GM19238 (cell line): ENCODE data around the gene FBN3.

ENCODE experiments used
- DNase-seq: peaks from one replicate; pipeline ENCODE4 v3.0.0; 2011; ENCODE audit warnings: low spot score; ENCODE audit not compliant: insufficient read length

The FBN3 gene

DNA sequence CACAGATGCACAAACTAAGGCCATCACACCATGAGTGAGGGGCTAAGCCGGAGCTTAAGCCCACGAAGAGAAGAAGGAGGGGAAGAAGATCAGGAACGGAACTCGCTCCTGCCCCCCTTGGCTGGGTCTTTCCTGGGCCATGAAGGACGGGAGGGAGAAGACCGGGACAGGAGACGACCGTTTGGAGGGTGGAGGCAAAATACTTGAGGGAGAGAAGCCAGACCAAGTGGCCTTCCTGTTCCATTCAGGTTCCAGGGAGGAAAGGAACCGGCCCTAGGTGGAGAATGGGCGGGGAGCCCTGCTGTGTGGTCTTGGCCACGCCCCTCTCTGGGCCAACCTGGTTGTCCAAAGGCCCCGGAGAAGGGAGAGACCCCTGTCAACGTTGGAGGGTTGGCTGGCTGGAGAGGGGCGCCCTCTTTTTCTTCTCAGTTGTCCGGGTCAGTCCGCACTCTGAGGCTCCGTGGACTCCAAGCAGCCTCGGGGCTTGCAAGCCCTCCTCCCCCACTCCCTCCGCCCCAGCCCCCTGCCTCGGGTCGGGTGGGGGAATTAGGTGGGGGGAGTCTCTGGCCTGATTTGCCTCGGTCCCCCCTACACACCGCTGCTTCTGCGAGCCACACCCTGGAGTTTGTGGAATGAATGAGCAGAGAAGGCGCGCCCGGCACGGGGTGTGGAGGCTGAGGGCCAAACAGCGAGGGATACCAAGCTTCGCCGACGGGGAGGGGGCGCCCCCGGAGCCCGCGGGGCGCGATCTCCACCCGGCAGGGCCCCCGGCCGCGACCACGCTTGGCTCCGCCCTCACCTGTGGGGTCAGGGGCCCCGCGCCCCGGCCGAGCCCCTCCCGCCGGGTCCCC lies 757 bp downstream of the FBN3 start:
- DNase-seq, result no peak

DNA sequence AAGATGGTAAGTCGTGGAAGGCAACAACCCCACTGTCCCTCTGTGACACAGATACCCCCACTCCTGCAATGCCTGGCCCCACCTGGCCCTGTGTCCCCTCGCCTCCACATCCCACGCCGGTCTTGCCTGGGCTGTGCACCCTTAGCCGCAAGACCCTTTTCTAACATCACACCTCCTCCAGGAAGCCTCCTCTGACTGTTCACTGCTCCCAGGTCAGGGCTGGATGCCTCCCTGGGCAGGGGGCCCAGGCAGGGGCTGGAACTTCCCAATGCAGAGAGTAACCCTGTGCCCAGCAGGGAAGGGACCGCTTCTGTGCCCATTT lies 1.3 kb downstream of the FBN3 start:
- DNase-seq, result no peak

DNA sequence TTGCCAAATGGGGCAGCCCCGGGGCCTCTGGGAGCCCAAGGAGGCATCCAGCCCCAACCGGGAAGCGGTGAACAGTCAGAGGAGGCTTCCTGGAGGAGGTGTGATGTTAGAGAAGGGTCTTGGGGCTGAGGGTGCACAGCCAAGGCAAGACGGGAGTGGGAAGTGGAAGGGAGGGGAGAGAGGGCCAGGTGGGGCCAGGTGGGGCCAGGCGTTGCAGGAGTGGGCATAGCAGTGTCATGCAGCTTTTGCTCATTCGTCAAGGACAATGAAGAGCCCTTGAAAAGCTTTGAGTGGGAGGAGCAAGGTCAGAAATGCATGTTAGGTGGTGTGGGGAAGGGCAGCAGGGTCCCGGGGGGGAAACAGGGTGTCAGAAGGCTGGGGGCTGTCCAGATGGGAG lies 1.8 kb downstream of the FBN3 start:
- DNase-seq, result no peak

DNA sequence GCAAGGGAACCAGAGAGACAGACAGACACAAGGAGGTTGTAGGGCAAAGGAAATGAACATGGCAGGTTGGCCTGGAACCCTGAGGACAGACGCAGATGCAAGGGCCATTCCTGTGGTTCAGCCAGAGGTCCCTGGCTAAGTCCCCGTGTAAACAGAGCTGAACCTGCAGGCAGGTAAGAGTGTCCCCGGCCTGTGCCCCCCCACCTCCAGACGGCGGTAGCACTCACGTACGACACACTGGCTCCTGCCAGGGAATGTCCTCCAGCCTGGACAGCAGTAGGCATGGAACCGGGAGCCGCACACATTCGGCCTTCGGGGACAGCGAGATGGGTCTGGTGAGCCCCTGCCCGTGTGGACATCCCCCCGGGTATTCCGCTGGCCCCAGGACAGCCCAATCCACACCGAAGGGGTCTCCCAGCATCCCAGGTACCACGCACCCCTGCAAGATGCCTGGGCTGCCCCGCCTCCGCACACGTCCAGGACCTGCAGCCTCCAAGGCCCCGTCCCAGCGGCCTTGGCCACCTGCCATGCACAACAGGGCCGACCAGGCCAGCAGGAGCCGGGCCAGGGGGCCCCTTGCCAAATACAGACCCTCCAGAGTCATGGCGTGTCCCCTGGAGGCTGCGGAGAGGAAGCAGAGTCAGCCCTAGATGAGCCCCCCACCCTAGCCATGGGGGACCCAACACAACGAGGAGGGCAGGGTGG lies 2.4 kb downstream of the FBN3 start:
- DNase-seq, result no peak

DNA sequence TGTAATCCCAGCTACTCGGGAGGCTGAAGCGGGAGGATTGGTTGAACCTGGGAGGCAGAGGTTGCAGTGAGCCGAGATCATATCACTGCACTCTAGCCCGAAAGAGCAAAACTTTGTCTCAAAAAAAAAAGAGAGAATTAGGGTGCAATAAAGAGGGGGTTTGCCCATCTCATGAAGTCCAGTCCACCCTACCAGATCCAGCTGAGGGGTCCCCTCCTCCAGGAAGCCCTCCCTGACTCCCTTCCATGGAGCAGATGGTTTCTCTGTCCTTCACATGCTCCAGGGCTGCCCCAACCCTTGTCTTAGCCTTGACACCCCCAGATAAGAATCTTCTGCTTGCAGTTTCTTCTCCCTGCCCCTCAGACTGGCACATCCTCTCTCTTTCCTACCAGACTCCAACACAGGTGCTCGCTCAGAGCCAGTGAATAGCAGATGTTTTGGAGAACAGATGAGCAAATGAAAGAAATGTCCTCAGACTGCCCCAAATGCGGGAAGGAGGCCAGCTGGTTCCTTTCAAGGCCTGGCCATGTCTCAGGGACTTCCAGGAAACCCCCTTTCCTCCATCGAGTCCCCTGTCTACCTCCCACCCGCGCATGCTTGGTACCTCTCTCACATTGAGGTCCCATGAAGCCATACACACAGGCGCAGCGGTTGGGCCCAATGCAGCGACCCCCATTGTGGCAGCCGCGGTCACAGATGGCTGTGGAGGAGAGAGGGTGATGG lies 5.0 kb downstream of the FBN3 start:
- no peak for DNase-seq

DNA sequence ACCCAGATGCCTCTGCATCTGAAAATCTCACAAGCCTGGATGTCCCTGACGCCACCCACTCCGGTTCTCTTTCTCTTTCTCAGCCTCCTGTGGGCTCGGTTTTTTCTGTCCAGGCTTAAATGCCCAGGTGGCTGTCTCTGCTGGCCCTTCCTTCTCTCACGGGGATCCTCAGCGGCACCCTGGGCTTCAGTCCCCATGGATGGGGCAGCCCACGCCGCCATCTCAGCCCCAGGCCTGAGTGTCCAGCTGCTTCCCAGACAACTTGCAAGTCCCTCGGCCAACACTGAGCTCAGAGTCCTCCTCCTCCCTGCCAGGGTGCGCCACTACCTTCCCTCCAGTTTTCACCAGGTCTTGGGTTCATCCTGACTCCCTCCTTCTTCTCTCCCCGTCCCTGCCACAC lies 6.4 kb downstream of the FBN3 start:
- DNase-seq, result no peak

DNA sequence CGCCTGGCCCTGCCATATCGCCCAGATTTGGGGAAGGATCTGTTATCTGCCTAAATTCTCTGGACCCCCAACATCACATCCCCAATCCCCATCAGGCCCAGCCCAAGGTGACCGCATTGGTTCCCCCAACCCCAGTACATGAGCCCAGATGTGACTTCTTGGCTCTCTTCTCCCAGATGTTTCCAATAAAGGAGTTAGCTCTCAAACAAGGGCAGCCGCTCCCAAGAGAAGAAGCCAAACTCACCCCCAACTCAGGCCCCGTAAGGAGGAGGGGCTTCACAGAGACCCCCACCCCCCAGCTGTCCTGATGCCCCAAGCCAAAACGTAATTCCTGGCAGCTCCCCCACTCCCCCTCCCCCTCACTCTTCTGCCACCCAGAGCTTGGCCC lies 6.9 kb downstream of the FBN3 start:
- DNase-seq, result no peak

DNA sequence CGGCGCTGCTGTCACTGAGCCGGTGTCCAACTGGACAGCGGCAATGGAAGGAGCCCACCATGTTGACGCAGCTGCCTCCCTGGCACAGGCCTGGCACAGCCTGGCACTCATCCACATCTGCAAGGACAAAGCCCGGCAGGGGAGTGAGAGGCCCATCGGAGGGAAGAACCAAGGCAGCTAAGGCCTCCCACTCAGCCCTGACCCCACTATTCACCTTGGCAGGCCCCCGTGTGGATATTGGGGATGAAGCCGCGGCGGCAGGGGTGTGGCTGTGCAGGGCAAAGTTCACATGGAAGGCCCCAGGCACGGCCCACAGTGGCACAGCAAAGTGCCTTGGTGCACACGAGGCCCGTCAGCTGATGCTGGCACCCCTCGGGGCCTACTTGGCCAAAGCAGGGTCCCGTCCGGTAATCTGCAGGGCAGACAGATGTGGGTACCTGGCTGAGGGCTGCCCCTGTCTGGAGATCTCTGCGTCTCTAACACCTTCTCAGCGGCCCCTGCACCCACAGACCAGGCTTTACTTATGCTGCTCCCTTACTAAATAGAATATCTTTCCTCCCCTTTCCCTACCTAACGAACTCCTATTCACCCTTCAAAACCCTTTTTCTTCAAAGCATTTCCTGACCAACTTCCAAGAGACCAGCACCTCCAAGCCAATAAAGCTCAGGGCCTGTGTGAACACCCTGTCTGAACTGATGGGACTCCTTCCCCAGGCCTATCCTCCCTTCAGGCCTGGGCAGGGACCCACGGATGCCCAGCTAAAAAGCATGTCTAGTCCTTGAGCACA lies 7.5 kb downstream of the FBN3 start:
- no peak for DNase-seq

DNA sequence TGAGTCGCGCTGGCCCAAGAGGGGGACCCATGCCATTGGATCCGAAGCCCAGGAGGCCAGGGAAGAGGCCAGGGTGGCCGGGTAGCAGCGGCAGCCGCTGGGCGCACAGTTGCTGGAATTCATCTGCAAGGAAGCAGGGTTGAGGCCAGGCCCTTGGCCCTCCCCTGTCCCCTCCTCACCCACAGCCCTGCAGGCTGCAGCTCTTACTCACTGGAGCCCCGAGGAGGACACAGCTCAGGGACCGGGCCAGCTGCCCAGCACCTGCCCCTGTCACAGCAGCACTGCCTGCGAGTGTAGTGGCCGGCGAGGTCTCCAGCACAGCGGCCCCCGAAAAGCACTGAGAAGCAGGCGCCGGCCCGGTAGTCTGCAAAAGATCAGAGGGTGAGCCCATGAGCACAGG lies 11.2 kb downstream of the FBN3 start:
- no peak for DNase-seq

DNA sequence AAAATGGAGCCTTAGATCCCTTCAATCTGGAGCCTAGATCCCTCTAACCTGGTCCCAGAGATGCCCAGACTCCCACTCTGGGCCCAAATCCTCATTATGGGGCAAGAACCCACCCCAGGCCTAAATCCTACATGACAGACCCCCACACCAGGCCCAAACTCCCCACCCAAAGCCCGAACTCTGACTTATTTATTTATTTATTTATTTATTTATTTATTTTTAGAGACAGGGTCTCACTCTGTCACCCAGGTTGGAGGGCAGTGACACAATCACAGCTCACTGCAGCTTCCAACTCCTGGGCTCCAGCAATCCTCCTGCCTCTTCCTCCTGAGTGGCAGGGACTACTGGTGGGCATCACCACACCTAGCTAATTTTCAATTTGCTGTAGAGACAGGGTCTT lies 12.0 kb downstream of the FBN3 start:
- DNase-seq, result no peak

DNA sequence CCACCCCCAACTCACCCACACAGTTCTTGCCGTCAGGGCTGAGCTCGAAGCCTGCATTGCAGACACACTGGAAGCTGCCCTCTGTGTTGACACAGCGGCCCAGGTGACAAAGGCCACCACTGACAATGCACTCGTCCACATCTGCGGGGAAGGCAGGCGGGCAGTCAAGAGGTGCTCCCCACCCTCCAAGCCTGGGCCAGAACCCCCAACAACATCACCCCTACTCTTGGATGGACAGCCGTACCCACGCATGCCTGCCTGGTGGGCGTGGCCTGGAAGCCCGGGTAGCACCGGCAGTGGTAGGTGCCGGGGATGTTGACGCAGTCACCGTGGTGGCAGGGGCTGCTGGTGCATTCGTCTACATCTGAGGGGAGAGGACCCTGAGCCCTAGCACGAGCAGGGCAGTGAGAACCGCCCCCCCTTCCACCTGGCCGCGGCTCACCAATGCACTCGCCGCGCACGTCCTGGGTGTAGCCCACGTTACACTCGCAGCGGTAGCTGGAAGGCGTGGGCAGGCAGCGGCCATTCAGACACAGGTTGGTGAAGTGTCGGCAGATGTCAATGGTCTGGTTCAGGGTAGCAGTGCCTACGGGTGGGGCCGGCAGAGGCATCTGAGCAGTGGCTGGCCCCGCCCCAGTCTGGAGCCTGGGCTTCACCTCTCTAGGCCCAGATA lies 13.3 kb downstream of the FBN3 start:
- no peak for DNase-seq

DNA sequence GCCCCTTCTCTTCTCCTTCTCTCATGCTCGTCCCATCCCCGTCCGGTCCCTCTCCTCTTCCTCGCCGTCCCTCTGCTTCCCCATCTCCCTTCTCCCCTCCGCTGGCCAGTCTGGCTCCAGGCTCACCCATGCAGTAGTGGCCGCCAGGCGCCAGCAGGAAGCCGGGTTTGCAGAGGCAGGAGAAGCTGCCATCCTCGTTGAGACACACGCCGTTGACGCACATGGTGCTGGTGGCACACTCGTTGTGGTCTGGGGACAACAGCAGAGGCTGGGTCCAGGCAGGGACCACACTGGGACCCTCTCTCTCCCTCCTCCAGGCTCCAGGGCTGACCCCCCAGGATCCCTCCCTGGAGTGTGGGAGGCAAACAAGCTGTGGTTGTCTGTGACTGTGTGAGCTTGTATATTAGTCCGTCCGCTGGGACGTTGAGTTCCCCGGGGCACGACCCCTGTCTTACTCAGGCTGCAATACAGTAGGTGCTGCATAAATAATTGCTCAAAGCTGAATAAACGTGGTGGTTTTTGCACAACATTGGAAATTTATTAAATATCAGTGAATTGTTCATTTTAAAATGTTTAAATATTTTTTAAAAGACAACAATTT lies 16.4 kb downstream of the FBN3 start:
- DNase-seq, result no peak

DNA sequence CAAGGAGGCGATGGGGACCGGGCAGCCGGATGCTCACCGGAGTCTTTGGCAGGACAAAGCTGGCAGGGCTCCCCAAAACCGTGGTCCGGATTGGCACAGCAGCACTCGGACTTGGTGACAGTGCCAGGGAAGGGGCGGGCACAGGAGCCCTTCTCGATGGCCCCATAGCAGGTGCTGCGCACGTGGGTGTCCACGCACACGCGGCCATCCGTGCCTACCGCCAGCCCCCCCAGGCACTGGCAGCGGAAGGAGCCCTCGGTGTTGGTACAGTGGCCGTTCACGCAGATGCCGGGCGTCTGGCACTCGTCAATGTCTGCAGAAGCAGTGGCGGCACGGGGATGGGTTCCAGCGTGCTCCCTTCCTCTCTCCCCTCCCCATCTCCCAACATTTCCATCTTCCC lies 17.9 kb downstream of the FBN3 start:
- DNase-seq, result no peak

DNA sequence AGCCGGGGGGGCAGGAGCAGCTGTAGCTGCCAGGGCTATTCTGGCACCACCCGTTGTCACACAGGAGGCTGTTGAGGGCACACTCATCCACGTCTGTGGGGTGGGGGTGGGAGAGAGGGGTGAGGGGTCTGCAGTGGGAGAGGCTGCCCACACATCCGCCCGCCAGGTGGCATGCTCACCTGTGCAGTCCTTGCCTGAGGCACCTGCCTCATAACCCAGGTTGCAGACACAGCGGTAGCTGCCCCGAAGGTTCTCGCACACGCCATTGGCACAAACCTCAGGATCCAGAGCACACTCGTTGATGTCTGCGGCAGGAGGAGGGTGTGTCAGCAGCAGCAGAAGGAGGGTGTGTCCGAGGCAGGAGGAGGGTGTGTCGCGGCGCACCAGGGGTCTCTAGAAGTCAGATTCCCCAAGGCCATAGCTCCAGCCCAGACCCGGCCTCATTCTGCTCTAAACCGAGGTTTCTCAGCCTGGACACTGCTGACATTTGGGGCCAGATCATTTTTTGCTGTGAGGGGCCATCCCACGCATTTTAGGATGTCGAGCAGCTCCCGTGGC lies 20.3 kb downstream of the FBN3 start:
- DNase-seq, result no peak

DNA sequence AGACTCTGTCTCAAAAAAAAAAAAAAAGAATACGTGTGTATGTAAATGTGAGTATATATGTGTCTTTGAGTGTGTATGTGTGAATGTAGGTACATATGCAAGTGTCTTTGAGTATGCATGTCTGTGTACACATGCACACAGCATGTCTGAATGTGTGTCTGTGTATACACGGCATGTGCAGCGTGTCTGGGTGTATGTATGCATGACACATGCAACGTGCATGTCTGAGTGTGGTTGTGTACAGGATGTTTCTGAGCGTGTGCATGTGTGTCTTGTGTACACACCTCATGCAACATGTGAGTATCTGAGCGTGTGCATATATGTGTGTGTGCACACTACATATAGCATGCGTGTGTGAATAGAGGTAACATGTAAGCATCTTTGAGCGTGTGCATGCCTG lies 20.8 kb downstream of the FBN3 start:
- DNase-seq, result no peak

DNA sequence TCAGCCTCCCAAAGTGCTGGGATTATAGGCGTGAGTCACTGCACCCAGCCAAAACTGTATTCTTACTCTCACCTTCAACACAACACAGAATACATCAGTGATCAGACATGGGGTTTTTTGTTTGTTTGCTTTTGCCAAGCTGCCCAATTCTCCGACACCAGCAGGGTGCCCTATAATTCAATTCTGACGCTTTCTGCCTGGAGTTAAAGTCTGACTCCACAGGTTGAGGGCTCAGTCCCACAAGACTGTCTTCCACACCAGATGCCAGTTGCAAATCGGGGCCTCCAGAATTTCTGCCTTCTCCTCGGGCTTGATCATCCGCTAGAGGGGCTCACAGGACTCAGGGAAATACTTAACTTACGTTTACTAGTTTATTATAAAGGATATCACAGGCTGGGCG lies 22.1 kb downstream of the FBN3 start:
- DNase-seq, result no peak

DNA sequence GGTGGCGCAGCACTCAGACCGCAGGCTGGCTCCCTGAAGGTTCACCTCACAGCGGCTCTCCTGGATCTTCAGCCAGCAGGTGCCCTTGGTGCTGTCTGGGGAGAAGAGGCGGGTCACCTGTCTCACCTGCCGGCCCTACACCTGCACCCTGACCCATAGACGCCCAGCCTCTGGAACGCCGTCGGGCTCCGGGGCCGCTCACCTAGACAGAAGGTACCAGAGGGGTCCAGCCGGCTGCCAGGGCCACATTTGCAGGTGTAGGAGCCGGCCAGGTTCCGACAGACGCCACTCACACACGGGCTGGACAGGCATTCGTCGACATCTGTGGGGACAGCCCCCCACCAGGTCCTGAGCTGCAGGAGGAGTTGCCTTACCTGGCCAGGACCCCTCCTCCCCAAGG lies 22.9 kb downstream of the FBN3 start:
- no peak for DNase-seq

DNA sequence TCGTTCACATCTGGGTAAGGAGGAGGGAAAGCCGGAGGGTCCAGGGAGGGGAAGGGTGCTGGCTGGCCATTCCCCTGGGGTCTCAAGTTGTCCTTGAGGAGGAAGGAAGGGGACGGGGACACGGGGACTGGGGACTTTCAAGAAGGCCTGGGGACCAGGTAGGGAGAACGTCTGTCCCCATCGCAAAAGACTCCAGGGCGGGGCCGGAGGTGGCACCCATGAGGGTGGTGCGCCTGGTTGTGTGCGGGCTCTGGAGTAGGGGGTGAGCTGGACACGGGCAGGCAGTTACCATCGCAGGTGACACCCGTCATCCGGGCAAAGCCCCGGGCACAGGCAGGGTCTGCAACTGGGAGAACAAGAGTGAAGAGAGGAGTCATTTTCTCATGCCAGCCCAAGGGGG lies 23.4 kb downstream of the FBN3 start:
- no peak for DNase-seq

DNA sequence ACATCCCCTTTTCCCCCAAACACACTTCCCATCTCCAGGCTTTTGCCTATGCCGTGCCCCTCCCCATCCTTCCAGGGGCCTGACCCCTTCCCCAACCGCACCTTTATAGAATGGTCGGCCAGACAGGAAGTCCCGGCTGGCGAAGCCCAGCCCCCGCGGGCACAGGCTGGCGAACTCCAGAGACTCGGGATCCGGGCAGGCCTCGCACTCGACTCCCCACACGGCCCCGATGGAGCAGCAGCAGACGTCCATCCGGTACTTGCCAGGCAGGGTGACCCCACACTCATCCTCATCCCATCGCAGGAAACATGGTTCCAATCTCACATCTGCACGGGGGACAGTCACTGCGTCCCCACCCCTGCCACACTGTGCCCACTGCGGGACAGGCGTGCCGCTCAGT lies 25.7 kb downstream of the FBN3 start:
- DNase-seq, result no peak

DNA sequence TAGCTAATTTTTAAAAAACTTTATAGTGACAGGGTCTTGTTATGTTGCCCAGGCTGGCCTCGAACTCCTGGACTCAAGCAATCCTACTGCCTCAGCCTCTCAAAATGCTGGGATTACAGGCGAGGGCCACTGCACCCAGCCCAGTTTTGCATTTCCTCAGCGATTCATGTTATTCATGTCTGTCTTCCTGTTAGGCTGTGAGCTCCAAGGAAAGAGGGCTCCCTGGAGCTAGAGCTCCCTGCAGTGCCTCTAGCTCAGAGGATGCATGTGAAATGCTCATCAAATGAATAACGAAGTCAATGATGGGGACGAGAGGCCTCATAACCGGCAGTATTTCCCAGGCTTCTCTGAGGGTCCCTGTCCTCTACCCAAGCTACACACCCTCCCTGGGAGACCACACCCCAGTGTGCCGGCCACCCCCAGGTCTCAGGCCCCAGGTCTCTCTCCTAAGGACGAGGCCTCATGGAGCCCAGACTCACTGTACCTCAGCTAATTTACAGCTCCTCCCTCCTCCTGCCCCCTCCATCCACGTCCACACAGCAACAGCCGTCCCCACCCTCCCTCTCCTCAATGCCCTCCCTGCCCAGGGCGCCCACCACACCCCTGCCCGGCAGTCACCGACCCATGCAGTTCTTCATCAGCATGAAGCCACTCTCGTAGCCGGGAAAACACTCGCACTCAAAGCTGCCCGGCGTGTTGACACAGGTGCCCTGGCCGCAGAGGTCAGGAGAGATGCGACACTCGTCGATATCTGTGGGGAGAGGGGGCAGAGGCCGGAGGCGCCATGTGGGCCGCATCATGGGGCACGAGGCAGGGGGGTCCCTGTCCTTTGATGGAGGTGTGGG lies 28.5 kb downstream of the FBN3 start:
- no peak for DNase-seq
